ENCODE results near the gene INO80E. TPM values are rescaled to one million over a fixed set of nuclear protein-coding genes. Genes with fewer than 3 reads are reported as not detected.

The INO80E gene
- total RNA-seq, 1 experiment from 2014 or later: 94.1 TPM

- Mint-ChIP-seq H3K36me3 (ENCODE audit: insufficient read depth in 1 of 3, low read depth in 3 of 3) (peaks cover 53 to 87% (median 80%) of the 10 kb centered on the region in 3 experiments), H3K4me1 (no peaks in the 10 kb centered on the region), H3K27me3 (ENCODE audit: low read depth) (no peaks in the 10 kb centered on the region), H3K27ac (no peak overlapping the region), H3K9me3 (no peaks in the 10 kb centered on the region), H3K4me3 (no peak overlapping the region)
- H3K4me1 ChIP-seq (ENCODE audit: insufficient read depth, low read length): no peaks in the 10 kb centered on the region
- no peak overlapping the region for H2BK5ac ChIP-seq (ENCODE audit: insufficient read length, low read length)
- no peaks in the 10 kb centered on the region for H4K20me1 ChIP-seq (ENCODE audit: control insufficient read depth, insufficient read depth, insufficient read length)
- H3K9me3 ChIP-seq (ENCODE audit: control insufficient read depth, low read depth, low read length): no peaks in the 10 kb centered on the region
- no peak overlapping the region for H3K4ac ChIP-seq (ENCODE audit: low read depth, low read length)
- no peak overlapping the region for H4K91ac ChIP-seq (ENCODE audit: insufficient read length, low read depth, low read length)
- H3K27me3 ChIP-seq (ENCODE audit: insufficient read depth, low read length): no peaks in the 10 kb centered on the region
- H2BK120ac ChIP-seq (ENCODE audit: low read depth, low read length, poor library complexity, severe bottlenecking): no peak overlapping the region
- H3K9ac ChIP-seq (ENCODE audit: extremely low read depth, insufficient read length, low read length): no peak overlapping the region
- H2BK15ac ChIP-seq (ENCODE audit: low read depth, low read length): no peak overlapping the region
- H3K14ac ChIP-seq (ENCODE audit: insufficient read depth, low read length): no peak overlapping the region
- no peaks in the 10 kb centered on the region for H3K23me2 ChIP-seq (ENCODE audit: insufficient read length, low read depth, low read length, poor library complexity, severe bottlenecking)
- H2BK20ac ChIP-seq (ENCODE audit: low read depth, low read length, poor library complexity, severe bottlenecking): no peak overlapping the region
- no peak overlapping the region for H3K4me2 ChIP-seq (ENCODE audit: insufficient read depth, insufficient read length, low read length)
- H3K56ac ChIP-seq (ENCODE audit: insufficient read length, low read depth, low read length): no peak overlapping the region
- no peak overlapping the region for H3T11ph ChIP-seq (ENCODE audit: low read length)
- H4K5ac ChIP-seq (ENCODE audit: insufficient read length, low read depth, low read length): no peak overlapping the region
- H3K23ac ChIP-seq (ENCODE audit: insufficient read length, low read depth, low read length): no peak overlapping the region
- H3K79me1 ChIP-seq (ENCODE audit: insufficient read depth, low read depth, low read length, poor library complexity, severe bottlenecking): no peaks in the 10 kb centered on the region
- H3K79me2 ChIP-seq (ENCODE audit: insufficient read depth, low read length): no peaks in the 10 kb centered on the region
- no peak overlapping the region for H2BK12ac ChIP-seq (ENCODE audit: insufficient read length, low read depth, low read length)
- no peak overlapping the region for H3K18ac ChIP-seq (ENCODE audit: insufficient read length, low read depth, low read length)
- WGBS (ENCODE audit: extremely low coverage, insufficient read length, low lambda C conversion rate): no CpG with 5 or more reads among the region's 6 CpGs
- no peak overlapping the region for H4K8ac ChIP-seq (replicated peaks; ENCODE audit: insufficient read length, low read depth, low read length)
- no peak for DNase-seq
- no peak overlapping the region for H2AK5ac ChIP-seq (ENCODE audit: insufficient read length, low read length)
- no peak overlapping the region for H3K27ac ChIP-seq (ENCODE audit: insufficient read length, low read depth, low read length)
- TF ChIP-seq, protein P1, sequence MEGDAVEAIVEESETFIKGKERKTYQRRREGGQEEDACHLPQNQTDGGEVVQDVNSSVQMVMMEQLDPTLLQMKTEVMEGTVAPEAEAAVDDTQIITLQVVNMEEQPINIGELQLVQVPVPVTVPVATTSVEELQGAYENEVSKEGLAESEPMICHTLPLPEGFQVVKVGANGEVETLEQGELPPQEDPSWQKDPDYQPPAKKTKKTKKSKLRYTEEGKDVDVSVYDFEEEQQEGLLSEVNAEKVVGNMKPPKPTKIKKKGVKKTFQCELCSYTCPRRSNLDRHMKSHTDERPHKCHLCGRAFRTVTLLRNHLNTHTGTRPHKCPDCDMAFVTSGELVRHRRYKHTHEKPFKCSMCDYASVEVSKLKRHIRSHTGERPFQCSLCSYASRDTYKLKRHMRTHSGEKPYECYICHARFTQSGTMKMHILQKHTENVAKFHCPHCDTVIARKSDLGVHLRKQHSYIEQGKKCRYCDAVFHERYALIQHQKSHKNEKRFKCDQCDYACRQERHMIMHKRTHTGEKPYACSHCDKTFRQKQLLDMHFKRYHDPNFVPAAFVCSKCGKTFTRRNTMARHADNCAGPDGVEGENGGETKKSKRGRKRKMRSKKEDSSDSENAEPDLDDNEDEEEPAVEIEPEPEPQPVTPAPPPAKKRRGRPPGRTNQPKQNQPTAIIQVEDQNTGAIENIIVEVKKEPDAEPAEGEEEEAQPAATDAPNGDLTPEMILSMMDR (conservative IDR thresholded peaks at IDR 0.05): no peak
- no peak overlapping the region for H2AFZ ChIP-seq (ENCODE audit: low read length)
Observed at GRCh38 chr16:29984137-29984763, 11.8 kb upstream of the INO80E start.
